DMS 273 (cell line): Measurements from ENCODE around the gene PRKCZ.
A peak's percentile ranks its signal among the peaks of the same experiment; 100 is the strongest.

Experiments used
- DNase-seq: peaks from one replicate; lab custom pipeline; 2025; ENCODE audit not compliant: unreplicated experiment; lab: John Stamatoyannopoulos, UW

PRKCZ gene

DNA sequence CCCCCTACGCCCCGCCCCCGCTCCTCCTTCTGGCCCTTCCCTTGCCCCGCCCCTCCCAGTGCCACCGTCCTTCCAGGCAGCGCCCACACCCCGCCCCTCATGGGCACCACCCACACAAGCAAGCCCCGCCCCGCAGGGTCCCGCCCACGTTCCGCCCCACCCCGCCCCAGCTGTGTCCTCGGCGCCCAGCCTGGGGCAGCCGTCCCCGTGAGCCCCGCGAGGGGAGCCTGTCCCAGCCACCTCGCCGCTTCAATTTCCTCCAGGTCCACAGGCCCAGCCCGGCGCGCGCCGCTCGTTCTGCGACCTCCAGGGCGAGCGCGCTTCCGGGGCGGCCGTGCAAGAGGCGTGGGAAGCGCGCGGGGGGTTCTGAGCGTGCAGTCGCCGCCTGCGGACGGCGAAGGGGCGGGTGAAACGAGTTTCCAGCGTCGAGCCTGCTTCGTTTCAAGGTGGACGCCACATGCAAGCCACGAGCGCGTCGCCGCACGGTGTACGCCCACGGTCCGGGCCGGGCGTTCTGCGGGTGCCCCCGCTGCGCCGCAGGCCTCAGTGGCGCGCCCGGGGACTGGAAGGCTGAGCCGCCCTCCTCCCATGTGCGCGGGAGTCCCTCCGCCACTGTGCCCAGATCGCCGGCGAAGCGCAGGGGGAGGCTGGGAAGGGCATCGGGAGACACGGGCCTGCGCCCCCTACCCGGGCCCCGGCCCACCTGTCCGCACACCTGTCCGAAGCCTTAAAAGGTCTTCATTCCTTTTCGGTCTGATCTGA lies 155.2 kb downstream of the PRKCZ start:
- DNase-seq = peak; percentile 88

DNA sequence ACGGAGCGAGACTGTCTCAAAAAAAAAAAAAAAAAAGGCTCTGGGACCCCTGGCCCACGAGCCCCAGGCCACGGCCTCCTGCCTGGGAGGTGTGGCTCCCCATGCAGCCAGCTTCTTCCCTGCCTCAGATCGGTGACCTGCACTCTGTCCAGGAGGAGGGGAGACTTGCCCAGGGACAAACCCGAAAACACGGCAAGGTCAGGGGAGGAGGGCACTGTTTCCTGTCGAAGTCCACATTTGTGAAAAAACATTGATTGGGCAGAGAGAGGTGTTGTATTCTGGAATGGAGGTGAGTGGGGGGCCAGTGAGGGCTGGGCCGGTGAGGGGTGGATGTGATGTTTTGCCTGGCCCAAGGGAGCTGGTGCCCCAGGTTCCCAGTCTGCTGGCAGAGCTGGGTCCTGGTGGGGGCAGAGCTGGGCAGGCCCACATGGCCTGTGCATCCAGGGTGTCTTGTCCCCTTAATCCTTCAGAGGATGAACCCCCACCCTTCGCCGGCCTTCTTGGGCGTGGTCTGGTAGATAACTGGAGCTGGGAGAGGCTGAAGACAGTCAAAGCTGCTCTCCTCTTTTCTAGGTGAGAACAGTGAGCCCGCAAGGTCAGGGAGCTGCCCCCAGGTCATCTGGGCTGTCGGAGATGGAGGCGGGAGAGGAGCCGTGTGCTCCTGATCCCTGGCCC lies 156.7 kb downstream of the PRKCZ start:
- DNase-seq = no peak

DNA sequence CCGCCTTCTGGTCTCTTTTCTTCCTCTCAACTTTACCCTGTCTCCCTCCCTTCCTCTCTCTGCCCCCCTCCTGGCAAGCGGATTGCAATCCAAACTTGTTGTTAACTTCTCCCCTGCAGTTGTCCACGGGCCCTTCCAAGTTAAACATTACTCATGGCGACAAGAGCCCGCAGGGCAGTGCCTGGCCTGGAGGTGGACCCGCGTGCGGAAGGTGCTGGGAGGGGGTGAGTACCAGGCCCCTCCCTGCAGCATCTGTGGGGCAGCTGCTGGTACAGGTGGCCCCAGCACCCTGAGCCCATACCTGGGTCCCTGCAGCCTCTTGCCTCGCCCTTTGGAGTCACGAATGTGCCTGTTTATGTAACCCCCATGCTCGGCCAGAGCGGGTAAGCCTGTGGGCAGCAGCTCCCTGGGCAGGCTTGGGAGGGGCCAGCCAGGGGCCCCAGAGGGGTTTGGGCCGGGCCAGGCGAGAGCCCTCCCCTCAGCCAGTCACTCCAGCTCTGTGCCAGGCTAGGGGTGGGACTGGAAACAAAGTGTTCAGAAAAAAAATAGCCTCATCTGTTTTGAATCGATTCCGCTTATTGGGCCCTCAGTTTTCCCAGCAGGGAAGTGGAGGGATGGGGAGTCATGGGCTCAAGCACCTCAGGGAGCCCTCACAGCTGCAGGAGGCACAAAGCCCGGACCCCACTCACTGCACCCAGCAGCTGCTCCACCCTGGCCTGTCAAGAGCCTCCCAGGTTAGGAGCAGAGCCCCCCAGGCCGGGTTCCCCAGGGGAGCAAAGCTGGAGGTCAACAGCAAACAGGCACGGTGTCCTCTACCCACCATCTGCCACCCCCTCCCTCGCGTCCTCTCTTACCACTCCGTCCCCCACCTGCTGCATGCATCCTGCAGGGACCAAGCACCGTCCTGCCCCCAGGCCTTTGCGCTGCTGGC lies 158.4 kb downstream of the PRKCZ start:
- DNase-seq = peak; percentile 55

DNA sequence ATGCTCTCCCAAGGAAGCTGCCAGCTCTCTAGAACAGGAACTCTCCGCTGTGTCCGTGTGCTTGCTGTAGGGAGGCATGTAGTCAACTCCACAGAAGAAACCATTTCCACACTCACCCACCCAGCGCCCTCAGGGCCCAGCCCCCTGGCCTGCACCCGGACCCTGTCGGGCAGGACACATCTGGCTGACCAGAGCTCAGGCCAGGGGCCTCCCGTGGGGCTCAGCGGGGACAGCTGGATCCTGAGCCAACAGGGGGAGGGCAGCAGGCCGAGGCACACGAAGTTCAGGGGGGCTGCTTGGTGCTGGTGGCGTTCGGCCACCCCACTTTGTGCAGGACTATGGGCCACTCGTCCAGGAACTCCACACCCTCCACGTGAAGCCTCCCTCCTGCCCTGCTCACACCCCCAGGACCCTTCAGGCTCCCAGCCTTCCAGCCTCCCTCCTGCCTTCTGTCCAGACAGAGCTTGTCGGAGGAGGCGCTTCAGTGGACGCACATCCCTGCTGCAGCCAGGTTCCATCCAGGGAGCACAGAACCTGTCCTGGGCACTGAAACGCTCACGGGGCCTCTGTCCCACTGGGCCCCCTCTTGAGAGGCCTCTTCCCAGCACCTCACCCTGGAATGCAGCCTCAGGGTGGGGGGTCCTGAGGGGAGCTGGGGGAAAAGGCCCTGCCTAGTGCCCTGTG lies 159.3 kb downstream of the PRKCZ start:
- DNase-seq = no peak

DNA sequence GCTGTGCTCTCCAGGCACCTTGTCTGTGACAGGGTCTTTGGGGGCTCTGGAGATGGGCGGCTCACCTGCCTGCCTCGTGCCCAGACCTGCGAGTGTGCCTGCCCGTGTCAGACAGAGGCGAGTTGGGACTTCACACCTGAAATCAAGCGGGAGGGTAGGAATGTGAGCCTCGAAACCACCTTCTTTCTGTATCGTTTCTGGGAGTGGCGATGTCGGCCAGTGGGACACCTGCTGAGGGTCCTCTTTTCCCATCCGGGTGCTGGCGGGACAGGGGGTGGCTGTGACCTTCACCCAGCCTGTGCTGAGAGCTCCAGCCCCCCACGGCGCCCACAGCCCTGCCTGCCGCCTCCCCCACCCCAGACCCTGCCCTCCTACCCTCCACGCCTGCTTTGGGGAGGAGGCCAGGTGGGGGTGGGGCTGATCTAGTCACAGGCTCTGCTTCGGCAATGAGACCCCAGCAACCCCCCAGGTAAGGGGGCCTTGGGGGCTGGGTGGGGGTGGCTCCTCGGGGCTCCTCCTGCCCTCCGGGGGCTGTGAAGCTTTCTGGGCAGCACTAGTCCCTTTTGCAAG lies 160.0 kb downstream of the PRKCZ start:
- no peak for DNase-seq

DNA sequence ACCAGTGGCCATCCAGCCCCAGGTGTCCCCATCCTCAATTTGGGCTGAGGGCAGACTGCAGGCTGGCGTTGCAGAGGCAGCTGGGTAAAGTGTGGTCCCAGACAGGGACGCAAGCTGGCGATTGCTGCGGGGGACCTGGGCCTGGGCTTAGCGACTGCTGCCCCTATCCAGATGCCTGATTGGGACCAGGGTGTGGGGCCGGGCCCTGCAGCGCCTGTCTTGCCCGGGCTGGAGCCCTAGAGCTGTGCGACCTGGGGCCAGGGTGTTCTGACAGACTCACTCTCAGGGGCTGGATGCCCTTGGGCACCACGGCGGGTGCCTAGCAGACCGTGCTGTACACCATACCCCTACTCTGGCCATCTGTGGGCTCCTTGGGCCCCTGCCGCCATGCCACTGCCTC lies 160.6 kb downstream of the PRKCZ start:
- no peak for DNase-seq

DNA sequence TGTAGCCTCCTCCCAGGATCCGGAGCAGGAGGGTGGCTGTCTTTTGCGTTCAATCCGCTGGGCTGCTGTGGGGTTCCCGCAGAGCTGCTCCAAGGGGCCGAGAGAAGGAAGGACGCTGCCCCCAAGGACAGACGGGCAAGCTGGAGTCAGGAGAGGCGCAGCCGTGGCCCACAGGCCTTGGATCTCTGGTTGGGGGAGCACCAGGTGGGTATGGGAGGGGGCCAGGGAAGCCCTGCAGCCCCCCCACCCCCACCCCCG lies 162.0 kb downstream of the PRKCZ start:
- no peak for DNase-seq

DNA sequence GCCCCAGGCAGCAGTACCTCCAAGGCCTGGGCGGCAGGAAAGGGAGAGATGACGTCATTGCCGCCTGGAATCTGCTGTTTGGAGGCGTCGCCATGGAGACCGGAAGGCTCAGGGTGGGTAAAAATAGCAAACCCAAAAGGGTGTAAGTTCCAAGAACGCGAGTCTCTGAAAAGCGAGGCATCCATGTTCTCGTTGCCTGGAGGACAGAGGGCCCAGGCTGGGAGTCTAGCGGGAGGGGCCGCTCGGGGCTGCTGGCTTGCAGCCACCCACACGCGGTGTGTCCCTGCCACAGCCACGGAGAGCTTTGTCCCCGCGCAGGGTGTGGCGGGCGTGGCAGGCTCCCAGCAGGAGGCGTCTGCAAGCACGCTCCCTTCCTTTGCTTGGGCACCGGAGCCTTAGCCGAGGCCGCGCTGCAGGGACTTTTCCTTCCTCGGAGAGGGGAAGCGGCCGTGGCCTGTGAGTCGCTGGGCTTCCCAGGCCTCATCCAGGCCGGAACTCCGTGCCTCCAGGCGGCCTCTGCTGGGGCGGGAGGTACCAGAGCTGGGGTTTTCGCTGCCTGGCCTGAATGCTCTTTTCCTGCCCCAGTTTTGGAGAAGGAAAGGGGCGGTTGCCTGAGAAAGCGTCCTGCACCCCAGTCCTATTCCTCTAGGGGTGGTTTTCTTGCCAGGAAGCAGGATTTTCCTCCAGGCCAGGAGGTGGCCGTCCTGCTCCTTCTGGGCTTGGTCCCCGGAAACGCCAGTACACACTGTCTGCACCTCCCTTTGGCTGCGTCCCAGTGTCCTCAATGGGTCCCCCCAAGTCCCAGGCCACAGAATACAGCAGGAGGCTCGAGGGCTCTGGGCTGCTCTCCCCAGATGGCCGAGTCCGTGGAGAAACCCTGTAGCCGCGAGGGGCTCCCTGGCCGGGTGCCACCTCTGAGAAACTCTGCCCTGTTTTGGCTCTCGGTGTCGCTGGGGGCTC lies 162.6 kb downstream of the PRKCZ start:
- peak; percentile 84 for DNase-seq

DNA sequence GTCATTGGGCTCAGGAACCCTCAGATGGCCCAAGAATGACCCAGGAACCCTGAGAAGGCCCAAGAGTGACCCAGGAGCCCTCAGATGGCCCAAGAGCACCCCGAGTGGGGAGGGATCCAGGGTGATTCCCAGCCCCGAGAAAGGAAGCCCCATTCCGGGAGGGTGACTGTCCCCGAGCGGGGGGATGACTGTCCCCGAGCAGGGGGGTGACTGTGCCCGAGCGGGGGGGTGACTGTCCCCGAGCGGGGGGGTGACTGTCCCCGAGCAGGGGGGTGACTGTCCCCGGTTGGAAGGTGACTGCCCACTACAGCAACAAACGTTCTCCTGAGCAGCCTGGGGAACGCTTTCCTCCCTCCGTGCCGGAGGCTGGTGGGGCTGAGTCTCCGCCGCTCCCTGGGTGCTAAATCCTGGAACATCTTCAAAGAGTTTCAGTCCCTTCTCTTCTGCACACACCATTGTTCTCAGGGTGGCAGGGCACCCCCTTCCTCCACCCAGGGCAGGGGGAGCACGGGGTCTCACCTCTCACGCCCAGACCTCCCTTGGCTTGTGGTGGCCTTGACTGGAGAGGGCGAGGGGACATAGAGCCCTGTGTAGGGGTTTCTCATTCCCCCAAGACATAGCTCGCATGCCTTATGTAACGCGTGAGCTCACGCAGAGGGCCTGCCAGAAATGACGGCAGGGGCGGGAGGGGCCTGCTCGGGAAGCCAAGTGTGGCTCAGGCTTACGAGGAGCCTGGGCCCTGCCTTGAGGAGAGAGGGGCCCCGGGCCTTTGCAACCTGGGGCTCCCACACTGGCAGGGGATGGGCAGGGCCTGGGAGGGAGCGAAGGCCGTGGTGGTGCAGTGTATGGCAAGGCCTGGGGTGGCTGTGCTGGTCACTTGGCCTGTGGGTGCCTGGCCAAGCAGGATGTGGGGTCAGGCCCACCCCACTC lies 163.6 kb downstream of the PRKCZ start:
- no peak for DNase-seq

DNA sequence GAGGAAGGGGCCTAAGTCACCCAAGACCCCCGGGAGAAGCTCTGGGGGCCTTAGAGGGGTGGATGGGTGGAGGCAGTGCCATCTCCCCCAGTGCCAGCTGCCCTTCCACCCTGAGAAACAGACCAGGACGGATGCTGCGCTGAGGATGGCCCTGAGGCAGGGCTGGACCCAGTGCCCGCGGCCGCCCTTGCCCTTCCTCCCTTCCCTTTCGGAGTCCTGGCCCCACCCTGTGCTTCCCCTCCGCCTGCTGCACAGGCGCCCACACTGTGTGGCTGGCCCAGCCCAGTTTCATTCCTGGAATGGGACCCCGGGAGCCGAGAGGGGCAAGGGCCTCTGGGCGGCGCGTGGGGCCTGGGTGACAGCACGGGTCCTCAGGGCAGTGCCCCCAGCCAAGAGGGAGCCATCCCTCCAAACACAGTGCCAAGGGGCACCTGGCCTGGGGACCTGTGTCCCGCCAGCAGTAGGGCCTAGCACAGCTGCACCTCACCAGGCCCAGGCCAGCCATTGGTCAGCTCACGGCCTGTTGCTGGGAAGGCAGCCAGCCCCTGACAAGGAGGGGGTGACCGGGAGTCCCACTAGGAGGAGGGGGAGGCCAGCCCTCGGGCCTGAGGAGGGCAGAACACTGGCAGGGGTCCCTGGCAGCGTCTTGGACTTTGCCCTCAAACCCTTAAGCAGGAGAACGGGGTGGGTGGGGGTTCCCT lies 164.5 kb downstream of the PRKCZ start:
- no peak for DNase-seq

DNA sequence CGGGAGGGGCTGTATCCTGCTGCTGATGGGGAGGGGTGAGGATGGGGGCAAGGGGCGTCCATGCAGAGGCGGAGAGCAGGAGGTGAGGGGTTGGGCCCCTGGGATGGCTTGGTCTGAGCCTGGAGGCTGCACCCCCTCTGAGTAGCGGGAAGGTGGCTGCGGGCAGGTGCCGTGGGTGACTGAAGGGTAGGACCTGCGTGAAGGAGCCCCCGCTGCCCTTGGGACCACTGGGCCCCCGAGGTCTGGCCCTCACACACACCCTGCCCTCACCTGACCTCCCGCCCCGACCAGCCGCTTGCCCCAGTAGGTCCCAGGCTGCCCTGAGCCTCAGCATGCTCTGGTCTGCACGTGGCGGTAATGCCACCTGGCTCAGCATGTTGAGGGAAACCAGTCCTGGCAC lies 165.1 kb downstream of the PRKCZ start:
- no peak for DNase-seq

DNA sequence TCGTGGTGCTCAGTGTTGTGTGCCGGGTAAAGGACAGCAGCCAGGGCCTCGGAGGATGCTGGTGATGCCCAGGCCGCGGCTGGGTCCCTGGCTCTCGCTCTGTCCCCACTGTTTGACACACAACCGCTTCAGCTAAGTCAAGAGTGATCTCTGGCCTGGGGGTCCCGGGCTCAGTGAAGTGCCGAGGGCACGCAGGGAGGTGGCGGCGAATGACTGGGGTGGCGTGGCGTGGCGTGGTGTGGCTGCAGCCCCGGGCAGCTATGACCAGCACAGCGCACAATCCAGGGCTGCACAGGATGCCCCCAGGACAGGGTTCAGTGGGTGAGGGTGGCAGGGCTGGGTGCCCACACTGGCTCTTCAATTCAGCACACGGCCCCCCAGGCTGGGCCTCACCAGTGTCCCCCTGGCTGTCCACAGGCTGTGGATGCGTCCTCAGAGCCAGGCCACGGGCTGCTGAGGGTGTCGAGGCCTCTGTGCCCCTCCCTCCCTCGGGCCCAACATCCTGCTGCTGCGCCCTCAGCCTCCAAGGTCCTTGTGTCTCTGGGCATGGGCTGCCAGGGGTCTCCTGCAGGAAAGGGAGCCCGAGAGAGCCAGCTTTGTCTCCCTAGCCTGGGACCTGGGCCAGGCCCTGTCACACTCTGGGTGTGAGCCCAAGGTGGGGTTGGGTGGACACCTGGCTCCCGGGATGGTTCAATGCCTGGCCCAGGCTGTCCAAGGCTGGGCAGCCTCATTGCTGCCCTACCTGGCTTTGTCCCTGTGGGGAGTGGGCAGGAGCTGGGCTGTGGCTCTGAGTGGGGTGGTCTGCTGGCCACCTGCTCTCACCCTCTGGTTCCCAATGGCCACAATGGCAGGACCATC lies 165.9 kb downstream of the PRKCZ start:
- DNase-seq = no peak

DNA sequence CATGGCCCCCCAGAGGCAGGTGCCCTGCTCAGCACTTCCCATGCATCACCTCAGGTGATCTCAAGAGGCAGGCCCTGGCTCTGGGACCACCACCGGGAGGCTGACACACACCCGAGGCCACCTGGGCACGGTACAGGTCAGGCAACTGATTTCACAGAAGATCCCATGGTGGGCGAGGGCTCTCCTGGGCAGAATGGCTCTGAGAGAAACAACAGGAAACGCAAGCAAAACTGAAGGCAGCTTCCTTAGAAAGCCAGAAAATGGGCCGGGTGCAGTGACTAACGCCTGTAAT lies 166.5 kb downstream of the PRKCZ start:
- no peak for DNase-seq

DNA sequence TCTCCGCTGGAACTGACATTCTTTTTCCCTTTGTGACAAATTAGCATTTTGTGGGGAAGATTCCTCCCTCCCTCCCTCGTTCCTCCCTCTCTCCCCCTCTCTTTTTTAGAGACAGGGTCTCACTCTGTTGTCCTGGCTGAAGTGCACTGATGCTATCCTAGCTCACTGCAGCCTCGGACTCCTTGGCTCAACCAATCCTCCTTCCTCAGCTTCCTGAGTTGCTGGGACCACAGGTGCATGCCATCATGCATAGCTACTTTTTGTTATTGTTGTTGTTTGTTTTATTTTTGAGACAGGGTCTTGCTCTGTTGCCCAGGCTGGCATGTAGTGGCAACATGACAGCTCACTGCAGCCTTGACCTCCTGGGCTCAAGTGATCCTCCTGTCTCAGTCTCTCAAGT lies 171.1 kb downstream of the PRKCZ start:
- DNase-seq = no peak

DNA sequence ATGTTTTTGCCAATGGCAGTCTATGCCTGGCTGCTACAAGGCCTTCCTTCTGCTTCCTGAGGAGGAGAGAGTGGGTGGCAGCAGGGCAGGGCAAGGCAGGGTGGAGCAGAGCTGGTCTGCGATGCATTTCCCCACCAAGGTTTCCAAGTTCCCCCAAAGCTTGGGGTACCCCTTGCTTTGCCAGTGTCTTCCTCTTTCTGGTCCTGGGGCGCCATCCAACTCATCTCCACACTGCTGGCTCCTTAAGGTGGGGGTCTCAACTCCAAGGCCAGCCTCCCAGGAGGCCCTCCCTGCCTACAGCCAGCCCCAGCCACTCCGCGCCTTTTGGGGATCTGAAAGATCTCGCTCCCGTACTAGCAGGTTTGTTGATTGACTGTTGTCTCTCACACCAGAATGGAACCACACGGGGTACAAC lies 174.0 kb downstream of the PRKCZ start:
- no peak for DNase-seq

DNA sequence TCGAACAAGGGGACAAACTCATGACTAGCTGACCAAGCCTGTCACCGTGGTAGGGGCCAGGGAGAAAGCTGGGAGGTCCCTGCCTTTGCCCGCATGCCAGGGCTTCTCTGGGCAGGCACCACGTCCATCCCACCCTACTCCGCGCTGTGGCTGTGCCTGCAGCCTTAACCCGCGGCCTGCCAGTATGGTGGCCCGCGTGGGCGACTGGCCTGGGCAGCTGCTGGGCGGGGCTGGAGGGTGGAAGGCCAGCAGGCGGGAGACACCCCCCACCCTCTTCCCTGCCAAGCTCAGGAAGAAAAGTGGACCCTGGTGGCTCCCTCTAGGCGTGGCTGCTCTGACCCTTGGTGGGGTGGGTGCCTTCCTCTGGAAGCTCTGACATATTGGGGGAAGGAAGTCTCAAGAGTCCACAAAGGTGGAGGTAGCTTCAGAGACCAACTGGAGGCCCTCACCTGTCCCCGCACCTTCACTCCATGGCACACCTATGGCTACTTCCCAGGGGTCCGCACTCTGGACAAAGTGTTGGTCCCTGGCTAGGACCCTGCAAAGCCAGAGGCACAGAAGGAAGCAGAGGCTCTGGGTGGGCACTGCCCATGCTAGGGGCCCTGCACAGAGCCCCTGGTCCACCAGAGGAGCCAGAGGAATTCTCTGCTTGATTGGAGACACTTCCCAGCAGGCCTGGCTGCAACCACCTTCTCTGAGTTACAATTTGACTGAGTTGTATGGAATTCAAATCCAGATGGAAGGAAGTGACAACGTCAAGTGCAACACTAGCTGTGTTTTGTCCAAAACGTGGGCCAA lies 174.6 kb downstream of the PRKCZ start:
- no peak for DNase-seq
